GM10266 (cell line): ENCODE measurements around the gene MED14.

Experiments
- DNase-seq: peaks from one replicate; pipeline ENCODE4 v3.0.0; 2012; ENCODE audit errors: extremely low spot score
- TF ChIP-seq, protein P1 (sequence below): IDR thresholded peaks from 2 replicates; pipeline ENCODE4 v1.5.1; 2012; ENCODE audit warnings: mild to moderate bottlenecking, low read depth; ENCODE audit not compliant: control insufficient read depth, insufficient read depth; ENCODE audit errors: missing control alignments

Gene MED14

DNA sequence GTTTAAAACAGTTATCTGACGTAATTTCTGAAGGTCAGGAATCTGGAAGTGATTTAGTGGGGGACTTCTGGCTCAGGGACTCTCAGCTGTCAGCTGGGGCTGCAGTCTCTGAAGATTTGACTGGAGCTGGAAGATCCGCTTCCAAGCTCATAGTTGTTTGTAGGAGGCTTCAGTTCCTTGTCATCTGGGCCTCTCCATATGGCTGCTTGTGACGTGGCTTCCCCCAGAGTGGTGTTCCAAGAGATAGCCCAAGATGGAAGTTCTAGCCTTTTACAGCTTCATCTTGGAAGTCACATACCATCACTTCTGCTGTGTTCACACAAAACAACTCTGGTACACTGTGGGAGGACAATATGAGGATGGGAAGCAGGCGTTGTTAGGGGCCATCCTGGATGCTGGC is 110.0 kb downstream of the MED14 start:
- DNase-seq, result no peak
- TF ChIP-seq, protein P1, sequence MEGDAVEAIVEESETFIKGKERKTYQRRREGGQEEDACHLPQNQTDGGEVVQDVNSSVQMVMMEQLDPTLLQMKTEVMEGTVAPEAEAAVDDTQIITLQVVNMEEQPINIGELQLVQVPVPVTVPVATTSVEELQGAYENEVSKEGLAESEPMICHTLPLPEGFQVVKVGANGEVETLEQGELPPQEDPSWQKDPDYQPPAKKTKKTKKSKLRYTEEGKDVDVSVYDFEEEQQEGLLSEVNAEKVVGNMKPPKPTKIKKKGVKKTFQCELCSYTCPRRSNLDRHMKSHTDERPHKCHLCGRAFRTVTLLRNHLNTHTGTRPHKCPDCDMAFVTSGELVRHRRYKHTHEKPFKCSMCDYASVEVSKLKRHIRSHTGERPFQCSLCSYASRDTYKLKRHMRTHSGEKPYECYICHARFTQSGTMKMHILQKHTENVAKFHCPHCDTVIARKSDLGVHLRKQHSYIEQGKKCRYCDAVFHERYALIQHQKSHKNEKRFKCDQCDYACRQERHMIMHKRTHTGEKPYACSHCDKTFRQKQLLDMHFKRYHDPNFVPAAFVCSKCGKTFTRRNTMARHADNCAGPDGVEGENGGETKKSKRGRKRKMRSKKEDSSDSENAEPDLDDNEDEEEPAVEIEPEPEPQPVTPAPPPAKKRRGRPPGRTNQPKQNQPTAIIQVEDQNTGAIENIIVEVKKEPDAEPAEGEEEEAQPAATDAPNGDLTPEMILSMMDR, result no peak

DNA sequence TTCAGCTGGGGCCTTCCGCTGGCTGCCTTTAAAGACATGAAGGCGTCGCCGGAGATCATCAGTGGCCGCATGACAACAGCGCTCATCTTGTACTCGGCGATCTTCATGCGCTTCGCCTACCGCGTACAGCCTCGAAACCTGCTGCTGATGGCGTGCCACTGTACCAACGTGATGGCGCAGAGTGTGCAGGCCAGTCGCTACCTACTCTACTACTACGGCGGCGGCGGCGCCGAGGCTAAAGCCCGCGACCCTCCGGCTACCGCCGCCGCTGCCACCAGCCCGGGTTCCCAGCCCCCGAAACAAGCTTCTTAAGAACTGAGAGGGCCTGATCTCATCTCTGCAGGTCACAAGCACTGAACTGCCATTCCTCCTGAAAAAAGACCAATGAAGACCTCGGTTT is 111.7 kb downstream of the MED14 start:
- DNase-seq, result no peak
- TF ChIP-seq, protein P1, result no peak

DNA sequence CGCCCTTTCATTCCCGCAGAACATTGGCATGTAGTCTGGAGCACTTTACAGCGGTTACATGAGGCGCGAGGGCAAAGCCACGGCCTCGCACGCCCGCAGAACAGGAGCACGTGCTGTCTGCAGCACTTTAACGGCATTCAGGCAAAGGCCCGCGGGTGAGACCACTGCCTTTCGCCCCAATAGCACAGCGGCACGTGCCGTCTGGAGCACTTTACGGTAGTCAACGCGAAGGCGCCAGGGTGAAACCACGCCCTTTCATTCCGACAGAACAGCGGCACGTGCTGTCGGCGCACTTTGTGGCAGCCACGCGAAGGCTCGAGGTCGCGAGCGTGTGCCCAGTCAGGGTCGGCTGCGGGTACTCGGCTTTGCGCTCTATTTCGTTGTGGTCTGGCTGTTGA is 112.2 kb downstream of the MED14 start, which contains the start of gene MPC1L:
MPC1L (plus strand) TSS at position 290 of the 398 bp plus-strand sequence. CDS start 138 bp downstream, outside the sequence.
- TF ChIP-seq, protein P1, result no peak

DNA sequence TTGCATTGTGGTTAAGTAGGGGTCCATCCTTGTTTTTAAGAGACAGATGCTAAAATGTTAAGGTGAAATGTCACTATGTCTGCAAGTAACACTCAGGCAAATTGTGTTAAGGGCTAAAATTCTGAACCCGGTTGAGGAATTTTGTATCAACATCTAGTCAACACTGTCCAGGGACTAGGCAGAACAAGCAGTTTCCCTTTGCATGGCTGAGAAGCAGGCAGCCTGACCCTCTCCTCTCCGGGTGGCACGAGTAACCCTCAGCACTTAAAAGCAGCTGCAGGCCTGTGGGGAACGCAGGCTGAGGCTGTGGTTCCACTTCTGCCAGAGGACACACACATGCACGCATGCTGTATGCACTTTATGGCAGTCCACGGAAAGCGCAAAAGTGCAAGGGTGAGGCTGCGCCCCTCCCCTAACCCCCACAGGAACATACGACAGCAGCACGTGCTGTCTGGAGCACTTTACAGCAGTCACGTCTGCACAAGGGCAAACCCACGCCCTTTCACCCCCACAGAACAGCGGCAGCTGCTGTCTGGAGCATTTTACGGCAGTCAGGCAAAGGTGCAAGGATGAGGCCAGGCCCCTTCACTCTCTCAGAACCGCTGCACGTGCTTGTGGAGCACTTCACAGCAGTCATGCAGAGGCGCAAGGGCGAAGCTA is 112.7 kb downstream of the MED14 start:
- DNase-seq, result no peak
- TF ChIP-seq, protein P1, result no peak

More for the DNA sequence above, 112.2 kb downstream of the MED14 start, which contains the start of gene MPC1L:
- no peak for DNase-seq

DNA sequence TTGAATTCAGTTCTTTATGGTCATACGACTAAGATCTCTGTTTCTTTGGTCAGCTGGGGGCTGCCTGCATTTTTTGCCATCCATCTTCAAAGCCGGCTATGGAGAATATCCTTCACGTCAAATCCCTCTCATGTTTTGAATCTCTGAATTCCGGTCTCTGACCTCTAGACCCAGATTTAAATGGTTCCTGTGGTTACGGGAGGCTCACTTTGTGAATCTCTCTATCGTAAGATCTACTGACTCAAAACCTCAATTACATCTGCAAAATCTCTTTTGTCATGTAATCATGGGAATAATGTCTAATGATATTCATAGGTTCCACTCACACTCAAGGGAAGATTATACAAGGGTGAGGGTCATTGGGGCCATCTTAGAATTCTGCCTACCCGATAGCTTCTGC is 117.8 kb downstream of the MED14 start:
- no peak for DNase-seq
- TF ChIP-seq, protein P1, result no peak

DNA sequence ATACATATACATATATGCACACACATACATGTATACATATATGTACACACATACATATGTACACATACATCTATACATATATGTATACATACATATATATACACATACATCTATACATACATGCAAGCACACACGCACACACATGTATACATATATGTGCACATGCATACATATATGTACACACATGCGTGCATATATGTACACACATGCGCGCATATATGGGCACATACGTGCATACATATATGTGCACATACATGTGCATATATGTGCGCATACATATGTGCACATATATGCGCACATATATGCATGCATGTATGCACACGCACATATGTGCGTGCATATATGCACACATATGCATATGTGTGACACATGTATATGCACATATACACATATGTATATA is 119.4 kb downstream of the MED14 start:
- no peak for DNase-seq
- TF ChIP-seq, protein P1, result no peak

DNA sequence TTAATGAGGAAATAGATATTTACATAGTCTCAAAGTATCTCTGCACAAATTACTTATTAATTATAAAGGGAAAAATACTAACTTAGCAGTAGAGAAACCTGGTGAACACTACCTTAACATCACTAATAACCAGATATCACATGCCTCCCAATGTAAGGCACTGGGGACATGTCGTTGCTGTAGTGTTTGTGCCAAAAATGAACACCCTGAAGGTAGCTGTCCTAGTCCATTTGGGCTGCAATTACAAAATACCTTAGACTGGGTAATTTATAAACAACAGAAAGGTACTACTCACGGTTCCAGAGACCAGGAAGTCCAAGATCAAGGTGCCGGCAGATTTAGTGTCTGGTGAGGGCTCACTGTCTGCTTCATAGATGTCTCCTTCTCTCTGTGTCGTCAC is 122.8 kb downstream of the MED14 start:
- no peak for DNase-seq
- TF ChIP-seq, protein P1, result no peak
